Measurements from ENCODE around the gene ROBO2.

GRCh38 chr3:77102951-77103769 lies 63.3 kb downstream of the ROBO2 start:
- TF ChIP-seq, protein P1, sequence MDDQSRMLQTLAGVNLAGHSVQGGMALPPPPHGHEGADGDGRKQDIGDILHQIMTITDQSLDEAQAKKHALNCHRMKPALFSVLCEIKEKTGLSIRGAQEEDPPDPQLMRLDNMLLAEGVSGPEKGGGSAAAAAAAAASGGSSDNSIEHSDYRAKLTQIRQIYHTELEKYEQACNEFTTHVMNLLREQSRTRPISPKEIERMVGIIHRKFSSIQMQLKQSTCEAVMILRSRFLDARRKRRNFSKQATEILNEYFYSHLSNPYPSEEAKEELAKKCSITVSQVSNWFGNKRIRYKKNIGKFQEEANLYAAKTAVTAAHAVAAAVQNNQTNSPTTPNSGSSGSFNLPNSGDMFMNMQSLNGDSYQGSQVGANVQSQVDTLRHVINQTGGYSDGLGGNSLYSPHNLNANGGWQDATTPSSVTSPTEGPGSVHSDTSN (IDR thresholded peaks at IDR 0.05; ENCODE audit: insufficient replicate concordance, low read depth, low read length) = no peak
- TF ChIP-seq, protein P2, sequence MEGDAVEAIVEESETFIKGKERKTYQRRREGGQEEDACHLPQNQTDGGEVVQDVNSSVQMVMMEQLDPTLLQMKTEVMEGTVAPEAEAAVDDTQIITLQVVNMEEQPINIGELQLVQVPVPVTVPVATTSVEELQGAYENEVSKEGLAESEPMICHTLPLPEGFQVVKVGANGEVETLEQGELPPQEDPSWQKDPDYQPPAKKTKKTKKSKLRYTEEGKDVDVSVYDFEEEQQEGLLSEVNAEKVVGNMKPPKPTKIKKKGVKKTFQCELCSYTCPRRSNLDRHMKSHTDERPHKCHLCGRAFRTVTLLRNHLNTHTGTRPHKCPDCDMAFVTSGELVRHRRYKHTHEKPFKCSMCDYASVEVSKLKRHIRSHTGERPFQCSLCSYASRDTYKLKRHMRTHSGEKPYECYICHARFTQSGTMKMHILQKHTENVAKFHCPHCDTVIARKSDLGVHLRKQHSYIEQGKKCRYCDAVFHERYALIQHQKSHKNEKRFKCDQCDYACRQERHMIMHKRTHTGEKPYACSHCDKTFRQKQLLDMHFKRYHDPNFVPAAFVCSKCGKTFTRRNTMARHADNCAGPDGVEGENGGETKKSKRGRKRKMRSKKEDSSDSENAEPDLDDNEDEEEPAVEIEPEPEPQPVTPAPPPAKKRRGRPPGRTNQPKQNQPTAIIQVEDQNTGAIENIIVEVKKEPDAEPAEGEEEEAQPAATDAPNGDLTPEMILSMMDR (IDR thresholded peaks at IDR 0.05 in 2 of 3, conservative IDR thresholded peaks at IDR 0.05 in 1 of 3; ENCODE audit: control insufficient read depth in 2 of 3, extremely low read depth in 1 of 3, insufficient read depth in 1 of 3, low read depth in 3 of 3, low read length in 3 of 3) = no peak
- TF ChIP-seq POLR2A (IDR thresholded peaks at IDR 0.05; ENCODE audit: low read depth, low read length) (no peak), CHD2 (IDR thresholded peaks at IDR 0.05; ENCODE audit: borderline replicate concordance, low read depth, low read length) (no peak), EZH2 (IDR thresholded peaks at IDR 0.05; ENCODE audit: borderline replicate concordance, control insufficient read depth, low read depth, low read length) (no peak), BRCA1 (IDR thresholded peaks at IDR 0.05; ENCODE audit: low read depth, low read length) (no peak), POLR2AphosphoS5 (IDR thresholded peaks at IDR 0.05; ENCODE audit: low read length) (no peak), NFYB (IDR thresholded peaks at IDR 0.05; ENCODE audit: insufficient read depth, low read depth, low read length) (no peak), DPF2 (IDR thresholded peaks at IDR 0.05) (no peak)

Measured in GM12878 (cell line).